Panc1 (cell line): ENCODE results near the gene TRAF3IP3. TPM values are rescaled to one million over a fixed set of nuclear protein-coding genes. Genes with fewer than 3 reads are reported as not detected.

Experiments
- ATAC-seq: fragments of 200-7000 bp; cut with Tn5 transposase; 2 replicates; pipeline ENCODE4 v1.9.1; 2020; ENCODE audit warnings: mild to moderate bottlenecking, moderate library complexity
- BruUV-seq: library from RNA; stranded (reverse); fragments of 400-500 nt; replicated peaks from 2 replicates; lab custom pipeline; 2021; lab: Mats Ljungman, UMichigan
- CTCF ChIA-PET: fragments of 300-600 bp; sonication (Branson Sonifier 250); formaldehyde crosslinking; loops from one replicate; lab custom pipeline; 2022; ENCODE audit warnings: antibody characterized with exemption; lab: Charles Lee
- POLR2A ChIA-PET: fragments of 300-600 bp; sonication (Branson Sonifier 250); formaldehyde crosslinking; loops from one replicate; lab custom pipeline; 2022; ENCODE audit warnings: antibody characterized with exemption; lab: Charles Lee
- DNase-seq: peaks from one replicate; pipeline ENCODE4 v3.0.0-alpha.2; 2010; ENCODE audit warnings: low read depth, low spot score
- H3K27ac ChIP-seq: 2 replicates; pipeline ENCODE4 v1.5.1; 2011; ENCODE audit warnings: mild to moderate bottlenecking, low read length, inconsistent platforms
- H3K27me3 ChIP-seq: fragments of 200-500 bp; sonication (Bioruptor generic); 2 replicates; pipeline ENCODE4 v1.6.0; 2014; ENCODE audit warnings: low read length, inconsistent platforms; ENCODE audit not compliant: control insufficient read depth, insufficient read depth
- H3K36me3 ChIP-seq: fragments of 200-500 bp; sonication (Bioruptor generic); 2 replicates; pipeline ENCODE4 v1.5.1; 2014; ENCODE audit warnings: inconsistent platforms, mild to moderate bottlenecking, low read length, moderate library complexity; ENCODE audit not compliant: control insufficient read depth, insufficient read depth
- H3K4me1 ChIP-seq: 2 replicates; pipeline ENCODE4 v1.5.1; 2011; ENCODE audit warnings: inconsistent platforms, mild to moderate bottlenecking, low read length, moderate library complexity; ENCODE audit not compliant: control insufficient read depth, insufficient read depth
- H3K4me3 ChIP-seq, 2 experiments: 2 replicates each; pipeline ENCODE4 v1.5.1; 2011 to 2012; ENCODE audit warnings: low read depth in 2 of 2, low read length in 2 of 2, mild to moderate bottlenecking in 2 of 2, inconsistent platforms in 1 of 2, moderate library complexity in 1 of 2
- H3K9me3 ChIP-seq: fragments of 200-500 bp; sonication (Bioruptor generic); 2 replicates; pipeline ENCODE4 v1.5.1; 2014; ENCODE audit warnings: low read depth, mild to moderate bottlenecking, inconsistent platforms, low read length, moderate library complexity; ENCODE audit not compliant: control insufficient read depth, insufficient read depth
- CTCF ChIP-seq: fragments of 450-650 bp; IDR thresholded peaks from 2 replicates; pipeline ENCODE4 v1.5.1; 2017; ENCODE audit warnings: mild to moderate bottlenecking
- POLR2AphosphoS5 ChIP-seq: IDR thresholded peaks from 2 replicates; pipeline ENCODE4 v1.6.1; 2012; ENCODE audit warnings: mild to moderate bottlenecking, low read depth, low read length, moderate library complexity
- REST ChIP-seq, 2 experiments: IDR thresholded peaks; 2 replicates each; pipeline ENCODE4 v1.6.1; 2011 to 2012; ENCODE audit warnings: low read depth in 2 of 2, control low read depth in 1 of 2, low read length in 1 of 2, mild to moderate bottlenecking in 1 of 2, moderate library complexity in 1 of 2; ENCODE audit not compliant: insufficient read depth in 1 of 2
- SIN3A ChIP-seq: IDR thresholded peaks from 2 replicates; pipeline ENCODE4 v1.6.1; 2012; ENCODE audit warnings: low read depth, mild to moderate bottlenecking, low read length, moderate library complexity, borderline replicate concordance; ENCODE audit not compliant: insufficient read depth
- TCF7L2 ChIP-seq: IDR thresholded peaks from 2 replicates; pipeline ENCODE4 v1.6.1; 2011; ENCODE audit warnings: mild to moderate bottlenecking, low read depth, low read length, inconsistent platforms
- in situ Hi-C: cut with HindIII; loops from 2 replicates; pipeline ENCODE4 v1.10.0; 2016; ENCODE audit warnings: low sequenced_read_pairs, low pct_unique_long_range_greater_than_20kb
- intact Hi-C: fragments of 100-400 bp; cut with micrococcal nuclease; formaldehyde crosslinking; loops from one replicate; pipeline ENCODE4 v1.10.0; 2022; ENCODE audit not compliant: unreplicated experiment
- total RNA-seq: library from RNA; stranded (reverse); gene quantifications from one replicate; pipeline ENCODE4 v1.2.1, GENCODE V29; 2021; ENCODE audit not compliant: unreplicated experiment

TRAF3IP3 gene
- total RNA-seq, 1 experiment from 2014 or later, result 0.67 TPM

- in situ Hi-C loops (no loop called here), intact Hi-C loops (no loop called here)
- no peak overlapping the region for H3K4me3 ChIP-seq
- no peaks in the 10 kb centered on the region for H3K27me3 ChIP-seq
- CTCF ChIA-PET, result no interaction called here
- no peak for ATAC-seq
- TF ChIP-seq CTCF (no peak), TCF7L2 (no peak), REST (IDR thresholded peaks at IDR 0.05; ENCODE audit: insufficient read depth in 1 of 2, low read depth in 2 of 2, low read length in 1 of 2) (no peak), SIN3A (no peak), POLR2AphosphoS5 (no peak)
- POLR2A ChIA-PET, result no interaction called here
- no peak for DNase-seq
- no peaks in the 10 kb centered on the region for H3K4me1 ChIP-seq
- no peak overlapping the region for H3K27ac ChIP-seq
- no peaks in the 10 kb centered on the region for H3K9me3 ChIP-seq
- no peaks in the 10 kb centered on the region for H3K36me3 ChIP-seq
- no TSS peak for BruUV-seq
These were observed 58.0 kb downstream of the TRAF3IP3 start for GRCh38 chr1:209813902-209814301.

- Histone ChIP-seq H3K27me3 (no peaks in the 10 kb centered on the region; the same call in 1 of the 2 replicates), H3K4me1 (no peaks in the 10 kb centered on the region), H3K9me3 (no peaks in the 10 kb centered on the region), H3K4me3 (no peak overlapping the region), H3K27ac (no peak overlapping the region), H3K36me3 (no peaks in the 10 kb centered on the region)
- TF ChIP-seq TCF7L2, result no peak
- no peak for TF ChIP-seq REST (IDR thresholded peaks at IDR 0.05; ENCODE audit: insufficient read depth in 1 of 2, low read depth in 2 of 2, low read length in 1 of 2)
- no peak for TF ChIP-seq CTCF
- TF ChIP-seq POLR2AphosphoS5, result no peak
- no peak for TF ChIP-seq SIN3A
- CTCF ChIA-PET, result no interaction called here
- DNase-seq (no peak), ATAC-seq (no peak)
- POLR2A ChIA-PET, result no interaction called here
- intact Hi-C loops, result no loop called here
- BruUV-seq, result no TSS peak
- in situ Hi-C loops, result no loop called here
These were observed 59.6 kb downstream of the TRAF3IP3 start for GRCh38 chr1:209815490-209815889.
